Suprapubic skin (tissue), 4 donors: Measurements from ENCODE around the gene STX4.

Experiments
- EP300 ChIP-seq: sonication (generic); formaldehyde crosslinking; IDR thresholded peaks from one replicate; pipeline ENCODE4 v1.6.1; 2017; ENCODE audit warnings: antibody characterized with exemption
- POLR2A ChIP-seq, 2 donors: fragments of 450-650 bp; IDR thresholded peaks; one replicate each; pipeline ENCODE4 v1.6.1; 2017; ENCODE audit warnings: antibody characterized with exemption in 2 of 2, mild to moderate bottlenecking in 2 of 2, moderate library complexity in 2 of 2
- POLR2AphosphoS5 ChIP-seq, 3 donors: sonication (generic); formaldehyde crosslinking; IDR thresholded peaks; one replicate each; pipeline ENCODE4 v1.6.1; 2017; ENCODE audit warnings: antibody characterized with exemption in 3 of 3
- TF ChIP-seq, protein P1 (sequence below), 2 donors: fragments of 200-600 bp in 1 of 2; fragments of 450-650 bp in 1 of 2; sonication (generic) in 1 of 2; IDR thresholded peaks; one replicate each; pipeline ENCODE4 v1.5.1; 2016 to 2019; ENCODE audit warnings: antibody characterized with exemption in 2 of 2, mild to moderate bottlenecking in 1 of 2, moderate library complexity in 1 of 2

DNA sequence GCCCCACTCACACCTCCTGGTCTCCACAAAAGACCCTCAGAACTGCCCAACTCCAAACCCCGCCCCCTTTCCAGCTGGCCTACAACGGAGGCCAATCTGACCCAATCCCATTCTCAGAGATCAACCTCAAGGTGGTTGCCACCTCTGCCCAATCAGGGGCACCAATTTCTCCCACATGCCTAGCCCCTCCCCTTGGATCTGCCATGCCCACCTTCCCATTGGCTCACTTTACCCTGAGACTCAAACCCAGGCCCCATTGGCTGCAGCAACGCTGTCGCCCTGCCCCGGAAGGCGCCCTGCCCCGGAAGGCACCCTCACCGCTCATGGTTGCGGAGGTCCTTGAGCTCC, 30.1 kb downstream of the STX4 start:
- TF ChIP-seq POLR2A (IDR thresholded peaks at IDR 0.05) (no peak), POLR2AphosphoS5 (IDR thresholded peaks at IDR 0.05) (no peak), EP300 (no peak)
- TF ChIP-seq, protein P1, sequence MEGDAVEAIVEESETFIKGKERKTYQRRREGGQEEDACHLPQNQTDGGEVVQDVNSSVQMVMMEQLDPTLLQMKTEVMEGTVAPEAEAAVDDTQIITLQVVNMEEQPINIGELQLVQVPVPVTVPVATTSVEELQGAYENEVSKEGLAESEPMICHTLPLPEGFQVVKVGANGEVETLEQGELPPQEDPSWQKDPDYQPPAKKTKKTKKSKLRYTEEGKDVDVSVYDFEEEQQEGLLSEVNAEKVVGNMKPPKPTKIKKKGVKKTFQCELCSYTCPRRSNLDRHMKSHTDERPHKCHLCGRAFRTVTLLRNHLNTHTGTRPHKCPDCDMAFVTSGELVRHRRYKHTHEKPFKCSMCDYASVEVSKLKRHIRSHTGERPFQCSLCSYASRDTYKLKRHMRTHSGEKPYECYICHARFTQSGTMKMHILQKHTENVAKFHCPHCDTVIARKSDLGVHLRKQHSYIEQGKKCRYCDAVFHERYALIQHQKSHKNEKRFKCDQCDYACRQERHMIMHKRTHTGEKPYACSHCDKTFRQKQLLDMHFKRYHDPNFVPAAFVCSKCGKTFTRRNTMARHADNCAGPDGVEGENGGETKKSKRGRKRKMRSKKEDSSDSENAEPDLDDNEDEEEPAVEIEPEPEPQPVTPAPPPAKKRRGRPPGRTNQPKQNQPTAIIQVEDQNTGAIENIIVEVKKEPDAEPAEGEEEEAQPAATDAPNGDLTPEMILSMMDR (IDR thresholded peaks at IDR 0.05), result no peak
